ENCODE results near the gene QRICH1. TPM values are rescaled to one million over a fixed set of nuclear protein-coding genes. Genes with fewer than 3 reads are reported as not detected.

Gene QRICH1
- total RNA-seq, 1 experiment from 2014 or later, result 87.5 TPM

GRCh38 chr3:49124991-49125670, 31.3 kb upstream of the QRICH1 start:
- Histone ChIP-seq H2AFZ (no peak overlapping the region), H3K4me3 (no peak overlapping the region), H3F3A (ENCODE audit: insufficient read depth, low read depth) (peaks cover 24% of the 10 kb centered on the region), H3K27me3 (ENCODE audit: insufficient read depth, low read depth) (no peaks in the 10 kb centered on the region), H3K4me1 (replicated peaks; ENCODE audit: insufficient read depth) (no peaks in the 10 kb centered on the region), H3K4me2 (no peak overlapping the region), H3K36me3 (ENCODE audit: low read depth) (no peaks in the 10 kb centered on the region), H4K20me1 (ENCODE audit: insufficient read depth) (no peaks in the 10 kb centered on the region), H3K9me2 (ENCODE audit: insufficient read depth) (no peaks in the 10 kb centered on the region), H3K9me3 (ENCODE audit: insufficient read depth, low read depth) (no peaks in the 10 kb centered on the region), H3K27ac (no peak overlapping the region), H3K79me2 (ENCODE audit: low read depth) (peaks cover 3% of the 10 kb centered on the region)
- intact Hi-C loops (cut with micrococcal nuclease; ENCODE audit: unreplicated experiment), result no loop called here
- TF ChIP-seq CTCF (conservative IDR thresholded peaks at IDR 0.05) (no peak), EZH2 (IDR thresholded peaks at IDR 0.05; ENCODE audit: low read depth) (no peak)
- no peak for DNase-seq
- BruUV-seq (replicated peaks), result no TSS peak
- ChIA-PET POLR2A (ENCODE audit: unreplicated experiment) (no interaction called here), CTCF (interaction anchor here (0.6 kb wide), 1 partner anchor 269 kb away, joined by 8 read pairs; no protein-coding TSS in a partner anchor)

- TF ChIP-seq CTCF (conservative IDR thresholded peaks at IDR 0.05), result no peak
- no peak for TF ChIP-seq EZH2 (IDR thresholded peaks at IDR 0.05; ENCODE audit: low read depth)
- H3K4me3 ChIP-seq, result no peak overlapping the region
- no peak overlapping the region for H2AFZ ChIP-seq
- H3K36me3 ChIP-seq (ENCODE audit: low read depth), result no peaks in the 10 kb centered on the region
- H3K27me3 ChIP-seq (ENCODE audit: insufficient read depth, low read depth), result no peaks in the 10 kb centered on the region
- intact Hi-C loops (cut with micrococcal nuclease; ENCODE audit: unreplicated experiment), result no loop called here
- BruUV-seq (replicated peaks), result no TSS peak
- peaks cover 3% of the 10 kb centered on the region for H3K4me1 ChIP-seq (replicated peaks; ENCODE audit: insufficient read depth)
- H3F3A ChIP-seq (ENCODE audit: insufficient read depth, low read depth), result peaks cover 29% of the 10 kb centered on the region
- no peaks in the 10 kb centered on the region for H4K20me1 ChIP-seq (ENCODE audit: insufficient read depth)
- ChIA-PET POLR2A (ENCODE audit: unreplicated experiment) (no interaction called here), CTCF (no interaction called here)
- no peaks in the 10 kb centered on the region for H3K9me3 ChIP-seq (ENCODE audit: insufficient read depth, low read depth)
- no peak overlapping the region for H3K27ac ChIP-seq
- no peaks in the 10 kb centered on the region for H3K9me2 ChIP-seq (ENCODE audit: insufficient read depth)
- peaks cover 12% of the 10 kb centered on the region for H3K79me2 ChIP-seq (ENCODE audit: low read depth)
- no peak overlapping the region for H3K4me2 ChIP-seq
- no peak for DNase-seq
Observed at GRCh38 chr3:49124203-49124602, 30.3 kb upstream of the QRICH1 start.

GRCh38 chr3:49123687-49124086, 29.8 kb upstream of the QRICH1 start:
- Histone ChIP-seq H3K27me3 (ENCODE audit: insufficient read depth, low read depth) (no peaks in the 10 kb centered on the region), H3K36me3 (ENCODE audit: low read depth) (no peaks in the 10 kb centered on the region), H3K79me2 (ENCODE audit: low read depth) (peaks cover 17% of the 10 kb centered on the region), H3K4me1 (replicated peaks; ENCODE audit: insufficient read depth) (peaks cover 9% of the 10 kb centered on the region), H3K9me2 (ENCODE audit: insufficient read depth) (no peaks in the 10 kb centered on the region), H3F3A (ENCODE audit: insufficient read depth, low read depth) (peaks cover 29% of the 10 kb centered on the region), H3K4me2 (no peak overlapping the region), H3K4me3 (no peak overlapping the region), H4K20me1 (ENCODE audit: insufficient read depth) (no peaks in the 10 kb centered on the region), H3K9me3 (ENCODE audit: insufficient read depth, low read depth) (no peaks in the 10 kb centered on the region), H3K27ac (no peak overlapping the region), H2AFZ (no peak overlapping the region)
- POLR2A ChIA-PET (ENCODE audit: unreplicated experiment), result no interaction called here
- intact Hi-C loops (cut with micrococcal nuclease; ENCODE audit: unreplicated experiment), result no loop called here
- CTCF ChIA-PET, result no interaction called here
- DNase-seq, result no peak
- TF ChIP-seq CTCF (conservative IDR thresholded peaks at IDR 0.05) (no peak), EZH2 (IDR thresholded peaks at IDR 0.05; ENCODE audit: low read depth) (no peak)
- no TSS peak for BruUV-seq (replicated peaks)
